Measurements from ENCODE around the gene SERPINB7. TPM values are rescaled to one million over a fixed set of nuclear protein-coding genes. Genes with fewer than 3 reads are reported as not detected.

Gene SERPINB7
- total and polyA plus RNA-seq, 2 of the 8 experiments (the other 6 are each of a cell fraction or from before 2014, with no cell fraction given), result not detected

- no peak for TF ChIP-seq NANOG (IDR thresholded peaks at IDR 0.05; ENCODE audit: insufficient read depth, low read depth, low read length, poor library complexity, severe bottlenecking)
Observed at GRCh38 chr18:63736876-63737275, 38.3 kb upstream of the SERPINB7 start (continued).

All from H1 (cell line).